Spleen (tissue), 7 donors: Measurements from ENCODE around the gene NFIA.

Experiments used
- CTCF ChIP-seq, 11 experiments: fragments of 200-600 bp in 7 of 11; fragments of 450-650 bp in 4 of 11; sonication (generic) in 4 of 11; IDR thresholded peaks in 8 of 11; conservative IDR thresholded peaks in 3 of 11; 1 replicate in 7 of 11; 2 replicates in 4 of 11; pipeline versions ENCODE4 v1.4.0 to v1.8.0; 2016 to 2021; ENCODE audit warnings: antibody characterized with exemption in 11 of 11, inconsistent platforms in 4 of 11, mild to moderate bottlenecking in 1 of 11
- POLR2A ChIP-seq, 3 donors: fragments of 450-650 bp; IDR thresholded peaks; one replicate each; pipeline ENCODE4 v1.5.1; 2017; ENCODE audit warnings: antibody characterized with exemption in 3 of 3, mild to moderate bottlenecking in 1 of 3
- POLR2AphosphoS5 ChIP-seq, 3 donors: sonication (generic); formaldehyde crosslinking; IDR thresholded peaks; one replicate each; pipeline ENCODE4 v1.5.1; 2017; ENCODE audit warnings: antibody characterized with exemption in 3 of 3
- donor health status: DM: no; HTN: no; CAD: no; lungs with moderate emphysema.
- donor health status: DM: no; HTN: no; CAD: no.
- donor health status: DM: no; HTN: no; CAD: no.

GRCh38 chr1:61434276-61434675 lies 351.9 kb downstream of the NFIA start:
- TF ChIP-seq CTCF (IDR thresholded peaks at IDR 0.05 in 8 of 11, conservative IDR thresholded peaks at IDR 0.05 in 3 of 11) (no peak), POLR2A (IDR thresholded peaks at IDR 0.05) (no peak), POLR2AphosphoS5 (IDR thresholded peaks at IDR 0.05) (no peak)
